Muscle layer of colon (tissue), 2 donors: Measurements from ENCODE around the gene AK9.
"Not testable (repeated sequence)": the region's sequence is repeated elsewhere in the genome, so short reads cannot be mapped to it uniquely, and the experiment has no call there.

Experiments used
- H3K27ac ChIP-seq: one replicate; pipeline ENCODE4 v1.7.0; 2013; ENCODE audit warnings: low read depth, mild to moderate bottlenecking, low read length, moderate library complexity
- H3K27me3 ChIP-seq, 2 donors: one replicate each; pipeline ENCODE4 v1.7.0; 2013; ENCODE audit warnings: low read length in 2 of 2, mild to moderate bottlenecking in 2 of 2; ENCODE audit not compliant: insufficient read depth in 2 of 2, control insufficient read depth in 1 of 2
- H3K36me3 ChIP-seq: one replicate; pipeline ENCODE4 v1.7.0; 2013; ENCODE audit warnings: mild to moderate bottlenecking, low read length; ENCODE audit not compliant: insufficient read depth
- H3K4me1 ChIP-seq: one replicate; pipeline ENCODE4 v1.7.0; 2013; ENCODE audit warnings: mild to moderate bottlenecking, low read length; ENCODE audit not compliant: insufficient read depth
- H3K4me3 ChIP-seq, 2 donors: one replicate each; pipeline ENCODE4 v1.7.0; 2013; ENCODE audit warnings: low read length in 2 of 2, low read depth in 1 of 2, mild to moderate bottlenecking in 1 of 2, moderate library complexity in 1 of 2
- H3K9ac ChIP-seq: one replicate; pipeline ENCODE4 v1.7.0; 2013; ENCODE audit warnings: low read length
- H3K9me3 ChIP-seq: one replicate; pipeline ENCODE4 v1.7.0; 2013; ENCODE audit warnings: mild to moderate bottlenecking, low read length
- donor health status: abdominal sarcoma.
- donor health status: Adenocarcinoma of cecum.

The AK9 gene

DNA sequence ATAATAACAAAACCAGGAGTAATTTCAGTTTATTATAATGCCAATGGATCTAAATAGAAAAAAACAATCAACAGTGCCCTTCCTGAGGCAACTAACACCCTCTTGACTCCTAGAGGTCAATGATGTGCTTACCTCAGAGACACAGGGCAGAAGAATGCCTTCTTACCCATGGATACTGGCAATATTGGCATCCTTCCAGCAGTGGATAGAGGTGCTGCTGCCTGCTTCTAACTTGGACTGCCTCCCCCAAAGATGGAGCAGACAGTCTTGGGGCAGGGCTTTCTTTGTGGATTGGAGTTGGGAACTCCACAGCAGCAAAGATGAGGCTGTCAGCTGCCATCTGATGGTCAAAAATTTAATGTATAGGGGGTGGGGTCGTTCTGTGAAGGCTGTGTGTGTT lies 78.7 kb downstream of the AK9 start:
- no peak overlapping the region for H3K9ac ChIP-seq
- H3K4me3 ChIP-seq, result no peak overlapping the region
- H3K36me3 ChIP-seq, result no peaks in the 10 kb centered on the region
- no peaks in the 10 kb centered on the region for H3K4me1 ChIP-seq
- no peak overlapping the region for H3K27ac ChIP-seq
- no peaks in the 10 kb centered on the region for H3K9me3 ChIP-seq
- H3K27me3 ChIP-seq, result no peaks in the 10 kb centered on the region

DNA sequence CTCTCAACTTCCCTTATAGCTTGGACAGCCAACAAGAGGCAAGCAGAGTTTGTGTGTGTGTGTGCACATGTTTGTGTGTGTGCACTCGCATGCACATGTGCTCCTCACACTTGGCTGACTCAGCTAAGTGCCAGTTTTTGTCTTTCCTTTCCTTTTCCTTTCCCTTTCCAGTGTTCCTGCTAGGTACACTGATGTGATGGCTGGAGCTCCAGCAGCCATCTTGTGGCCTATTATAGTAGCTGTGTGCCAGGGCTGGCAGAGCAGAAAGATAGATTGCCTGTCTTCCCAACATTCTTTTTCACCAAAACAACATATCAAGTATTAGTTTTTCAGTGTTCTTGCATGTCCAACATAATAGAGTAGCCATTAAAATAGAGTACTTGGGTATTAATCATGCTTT lies 79.5 kb downstream of the AK9 start:
- H3K9ac ChIP-seq, result no peak overlapping the region
- no peak overlapping the region for H3K4me3 ChIP-seq
- H3K4me1 ChIP-seq, result no peaks in the 10 kb centered on the region
- H3K9me3 ChIP-seq, result no peaks in the 10 kb centered on the region
- no peaks in the 10 kb centered on the region for H3K27me3 ChIP-seq
- H3K36me3 ChIP-seq, result no peaks in the 10 kb centered on the region
- no peak overlapping the region for H3K27ac ChIP-seq

DNA sequence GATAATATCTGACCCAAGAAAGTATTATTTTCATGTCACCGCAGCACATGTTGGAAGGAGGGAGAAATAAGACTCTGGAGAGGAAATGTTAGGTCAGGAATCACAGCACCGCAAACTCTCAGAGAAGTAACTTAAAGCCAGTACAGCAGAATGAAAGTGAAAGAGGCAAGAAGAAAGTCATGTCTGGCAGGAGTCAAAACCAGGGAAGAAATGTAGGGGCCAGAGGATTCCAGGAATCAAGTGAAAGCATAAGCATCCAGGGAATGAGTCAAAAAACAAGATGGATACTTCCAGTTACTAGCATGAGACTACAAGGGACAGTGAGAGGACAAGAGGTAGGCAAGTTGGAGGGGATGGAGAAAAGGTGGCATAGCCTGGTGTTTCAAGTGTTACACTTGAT lies 80.4 kb downstream of the AK9 start:
- H3K27me3 ChIP-seq, result no peaks in the 10 kb centered on the region
- H3K27ac ChIP-seq, result no peak overlapping the region
- no peaks in the 10 kb centered on the region for H3K9me3 ChIP-seq
- no peak overlapping the region for H3K9ac ChIP-seq
- no peaks in the 10 kb centered on the region for H3K36me3 ChIP-seq
- no peak overlapping the region for H3K4me3 ChIP-seq
- H3K4me1 ChIP-seq, result no peaks in the 10 kb centered on the region

DNA sequence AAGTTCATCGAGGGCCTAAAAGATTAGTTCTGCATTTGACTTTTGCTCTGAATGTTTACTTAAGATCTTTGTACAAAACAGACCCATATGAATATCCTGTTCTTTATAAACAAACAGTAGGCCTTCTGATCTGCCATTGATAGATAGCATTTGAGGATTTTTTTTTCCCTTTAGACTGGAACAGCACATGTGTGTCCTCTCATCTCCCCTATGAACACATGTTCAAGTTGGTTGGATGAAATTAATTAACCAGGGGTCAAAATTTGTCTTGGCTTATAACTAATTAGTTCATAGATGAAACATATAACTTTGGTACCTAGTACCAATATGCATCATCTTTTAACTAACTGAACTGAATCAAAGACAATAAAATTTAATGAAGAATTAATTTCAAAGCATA lies 81.3 kb downstream of the AK9 start:
- H3K27ac ChIP-seq, result no peak overlapping the region
- no peak overlapping the region for H3K4me3 ChIP-seq
- no peaks in the 10 kb centered on the region for H3K9me3 ChIP-seq
- no peaks in the 10 kb centered on the region for H3K27me3 ChIP-seq
- no peak overlapping the region for H3K9ac ChIP-seq
- no peaks in the 10 kb centered on the region for H3K36me3 ChIP-seq
- H3K4me1 ChIP-seq, result no peaks in the 10 kb centered on the region

DNA sequence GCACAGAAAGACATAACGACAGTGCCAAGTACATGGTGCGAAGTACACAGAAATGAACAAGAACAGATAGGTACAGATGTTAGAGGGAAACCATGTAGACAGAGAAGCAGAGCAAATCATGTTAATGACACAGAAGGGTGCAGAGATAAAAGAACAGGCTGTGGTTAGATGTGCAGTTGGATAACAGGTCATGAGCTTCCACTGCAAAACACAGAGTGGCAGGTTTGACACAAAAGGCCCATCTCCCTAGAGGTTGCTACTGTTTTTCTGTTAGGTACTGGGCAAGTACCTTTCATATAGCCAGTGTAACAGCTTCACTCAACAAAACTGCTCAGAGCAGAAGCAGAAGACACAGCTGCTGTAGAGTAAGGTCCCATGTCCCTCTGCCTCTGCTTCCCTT lies 84.6 kb downstream of the AK9 start:
- Histone ChIP-seq H3K36me3 (no peaks in the 10 kb centered on the region), H3K4me1 (no peaks in the 10 kb centered on the region), H3K4me3 (no peak overlapping the region), H3K27me3 (no peaks in the 10 kb centered on the region), H3K27ac (no peak overlapping the region), H3K9me3 (no peaks in the 10 kb centered on the region), H3K9ac (no peak overlapping the region)

DNA sequence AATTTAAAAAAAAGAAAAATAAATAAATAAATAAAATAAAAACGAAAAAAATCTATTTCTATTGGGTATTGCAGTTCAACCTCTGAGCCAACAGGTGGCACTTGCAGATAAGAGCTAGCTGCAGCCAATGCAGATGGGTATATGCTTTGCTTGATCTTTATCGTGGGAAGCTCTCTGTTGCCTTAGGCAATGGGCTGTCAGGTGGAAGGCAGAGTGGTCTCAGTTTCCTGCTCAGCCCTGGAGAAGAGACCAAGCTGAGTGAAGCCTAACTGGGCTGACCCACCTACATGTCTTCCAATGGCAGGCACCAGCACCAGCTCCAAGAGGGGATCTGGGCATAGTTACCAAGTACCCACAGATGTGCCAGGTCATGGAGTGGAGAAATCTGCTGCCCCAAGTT lies 95.0 kb downstream of the AK9 start:
- H3K27ac ChIP-seq, result no peak overlapping the region
- no peaks in the 10 kb centered on the region for H3K9me3 ChIP-seq
- no peaks in the 10 kb centered on the region for H3K4me1 ChIP-seq
- no peak overlapping the region for H3K9ac ChIP-seq
- H3K27me3 ChIP-seq, result no peaks in the 10 kb centered on the region
- H3K36me3 ChIP-seq, result no peaks in the 10 kb centered on the region
- H3K4me3 ChIP-seq, result no peak overlapping the region

DNA sequence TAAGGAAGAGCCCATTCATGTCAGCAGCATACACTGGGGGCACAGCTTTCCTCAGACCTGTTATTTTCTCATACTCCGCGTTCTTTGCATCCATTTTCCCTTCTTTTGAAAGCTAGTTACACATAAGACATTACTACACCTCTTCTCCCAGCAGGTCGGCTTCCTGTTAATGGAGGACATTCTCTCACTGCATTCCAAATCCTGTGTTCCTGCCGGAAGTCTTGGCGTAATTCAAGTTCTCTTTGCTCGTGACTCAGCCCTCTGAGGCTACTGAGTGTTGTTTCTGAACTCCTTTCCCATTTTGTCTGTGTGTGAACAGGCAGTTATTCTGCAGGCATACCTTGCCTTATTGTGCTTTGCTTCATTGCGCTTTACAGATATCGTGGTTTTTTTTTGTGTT lies 110.5 kb downstream of the AK9 start:
- H3K9ac ChIP-seq, result no peak overlapping the region
- H3K9me3 ChIP-seq, result no peaks in the 10 kb centered on the region
- no peaks in the 10 kb centered on the region for H3K36me3 ChIP-seq
- H3K4me1 ChIP-seq, result no peaks in the 10 kb centered on the region
- H3K27me3 ChIP-seq, result no peaks in the 10 kb centered on the region
- no peak overlapping the region for H3K27ac ChIP-seq
- no peak overlapping the region for H3K4me3 ChIP-seq

DNA sequence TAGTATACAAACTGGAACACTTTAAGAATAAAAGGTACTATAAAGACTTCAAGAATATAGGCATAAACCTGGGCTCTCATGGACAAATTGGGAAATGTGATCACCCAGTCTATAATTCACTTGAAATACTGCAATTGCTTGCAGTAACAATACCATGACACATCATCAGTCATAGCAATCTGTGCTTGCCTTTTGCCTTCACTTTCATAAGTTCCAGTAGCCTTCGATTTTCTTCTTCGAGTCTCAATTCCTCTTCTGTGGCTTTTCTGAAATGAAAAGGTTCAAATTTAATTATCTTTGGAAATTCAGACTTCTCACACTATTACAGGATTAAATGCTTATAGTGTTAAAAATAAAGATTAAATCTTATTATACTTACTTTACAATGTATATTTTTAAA lies 111.6 kb downstream of the AK9 start:
- H3K36me3 ChIP-seq, result no peaks in the 10 kb centered on the region
- H3K9me3 ChIP-seq, result no peaks in the 10 kb centered on the region
- no peak overlapping the region for H3K4me3 ChIP-seq
- H3K27me3 ChIP-seq, result no peaks in the 10 kb centered on the region
- H3K9ac ChIP-seq, result no peak overlapping the region
- no peaks in the 10 kb centered on the region for H3K4me1 ChIP-seq
- no peak overlapping the region for H3K27ac ChIP-seq

DNA sequence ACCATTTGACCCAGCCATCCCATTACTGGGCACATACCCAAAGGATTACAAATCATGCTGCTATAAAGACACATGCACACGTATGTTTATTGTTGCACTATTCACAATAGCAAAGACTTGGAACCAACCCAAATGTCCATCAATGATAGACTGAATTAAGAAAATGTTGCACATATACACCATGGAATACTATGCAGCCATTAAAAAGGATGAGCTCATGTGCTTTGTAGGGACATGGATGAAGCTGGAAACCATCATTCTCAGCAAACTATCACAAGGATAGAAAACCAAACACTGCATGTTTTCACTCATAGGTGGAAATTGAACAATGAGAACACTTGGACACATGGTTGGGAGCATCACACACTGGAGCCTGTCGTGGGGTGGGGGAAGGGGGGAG lies 121.1 kb downstream of the AK9 start:
- H3K36me3 ChIP-seq, H3K9me3 ChIP-seq, H3K27me3 ChIP-seq, H3K4me3 ChIP-seq, H3K4me1 ChIP-seq, H3K27ac ChIP-seq, H3K9ac ChIP-seq: not testable (repeated sequence)

DNA sequence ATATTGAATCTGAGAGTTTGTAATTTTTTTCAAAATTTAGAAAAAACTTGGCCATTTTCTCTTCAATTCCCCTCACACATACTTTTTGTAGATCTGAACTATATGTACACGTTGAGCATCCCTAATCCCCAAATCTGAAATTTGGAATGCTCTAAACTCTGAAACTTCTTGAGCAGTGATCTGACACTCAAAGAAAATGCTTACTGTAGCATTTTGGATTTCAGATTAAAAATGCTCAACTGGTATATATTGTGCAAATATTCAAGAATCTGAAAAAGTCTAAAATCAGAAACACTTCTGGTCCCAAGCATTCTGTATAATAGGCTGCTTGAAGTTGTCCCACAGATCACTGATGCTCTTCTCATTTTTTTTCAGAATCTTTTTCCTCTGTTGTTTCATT lies 129.2 kb downstream of the AK9 start:
- no peaks in the 10 kb centered on the region for H3K36me3 ChIP-seq
- H3K27ac ChIP-seq, result no peak overlapping the region
- H3K4me3 ChIP-seq, result no peak overlapping the region
- H3K9me3 ChIP-seq, result no peaks in the 10 kb centered on the region
- no peaks in the 10 kb centered on the region for H3K4me1 ChIP-seq
- no peaks in the 10 kb centered on the region for H3K27me3 ChIP-seq
- H3K9ac ChIP-seq, result no peak overlapping the region

DNA sequence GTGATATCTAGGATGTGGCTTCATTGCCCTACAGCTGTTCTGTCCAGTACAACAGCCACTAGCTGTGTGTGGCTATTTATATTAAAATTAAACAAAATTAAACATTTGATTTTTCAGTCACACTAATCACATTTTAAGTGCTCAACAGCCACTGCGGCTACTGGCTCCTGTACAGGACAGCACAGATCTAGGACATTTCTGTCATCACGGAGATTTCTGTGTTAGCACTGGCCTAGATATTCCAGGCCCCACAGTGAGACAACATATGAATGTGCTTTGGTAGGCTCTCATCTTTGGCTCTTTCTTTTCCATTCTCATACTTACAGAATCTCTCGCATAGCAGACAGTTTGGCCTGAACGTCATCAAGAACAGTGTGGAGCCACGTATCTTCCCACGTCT lies 159.6 kb downstream of the AK9 start:
- H3K27ac ChIP-seq, result no peak overlapping the region
- H3K9me3 ChIP-seq, result no peaks in the 10 kb centered on the region
- no peak overlapping the region for H3K9ac ChIP-seq
- H3K4me1 ChIP-seq, result no peaks in the 10 kb centered on the region
- no peak overlapping the region for H3K4me3 ChIP-seq
- H3K27me3 ChIP-seq, result no peaks in the 10 kb centered on the region
- H3K36me3 ChIP-seq, result no peaks in the 10 kb centered on the region

DNA sequence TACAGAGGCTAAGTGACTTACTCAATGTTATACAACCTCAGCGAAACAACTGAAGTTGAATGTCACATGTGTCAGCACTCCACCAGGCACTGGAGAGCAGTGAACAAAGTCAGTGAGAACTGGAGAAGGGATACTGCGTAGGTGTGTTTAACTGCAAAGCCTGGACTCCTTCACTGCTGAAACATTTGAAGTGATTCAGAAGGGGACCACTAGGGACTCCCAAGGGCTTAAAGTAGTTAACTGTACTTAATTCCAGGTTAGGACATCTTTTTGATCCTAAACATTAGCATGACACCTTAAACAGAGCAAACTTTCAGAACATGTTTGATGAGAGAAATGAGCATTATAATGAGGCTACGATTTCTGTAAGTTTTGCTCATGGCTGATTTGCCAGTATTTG lies 163.0 kb downstream of the AK9 start:
- no peak overlapping the region for H3K4me3 ChIP-seq
- no peaks in the 10 kb centered on the region for H3K27me3 ChIP-seq
- H3K36me3 ChIP-seq, result no peaks in the 10 kb centered on the region
- no peak overlapping the region for H3K9ac ChIP-seq
- no peak overlapping the region for H3K27ac ChIP-seq
- no peaks in the 10 kb centered on the region for H3K9me3 ChIP-seq
- no peaks in the 10 kb centered on the region for H3K4me1 ChIP-seq
